H1 (cell line): ENCODE results near the gene UNK. TPM values are rescaled to one million over a fixed set of nuclear protein-coding genes. Genes with fewer than 3 reads are reported as not detected.

Experiments used
- CTCF ChIA-PET: fragments of 300-600 bp; sonication (Branson Sonifier 250); formaldehyde crosslinking; loops from one replicate; lab custom pipeline; 2021; ENCODE audit not compliant: partially characterized antibody; lab: Charles Lee
- POLR2A ChIA-PET: fragments of 300-600 bp; sonication (Branson Sonifier 250); formaldehyde crosslinking; loops from one replicate; lab custom pipeline; 2021; ENCODE audit warnings: inconsistent platforms; ENCODE audit not compliant: partially characterized antibody; lab: Charles Lee
- DNase-seq, 2 experiments: peaks; one replicate each; pipeline versions ENCODE4 v3.0.0 to v3.0.0-alpha.2; 2010 to 2022; ENCODE audit warnings: low spot score in 2 of 2, low read depth in 1 of 2, mixed read lengths in 1 of 2
- FAIRE-seq: peaks from 2 replicates; lab custom pipeline; 2011; peaks lifted over from hg19 to GRCh38; lab: Jason Lieb, UNC
- H2AFZ ChIP-seq: 2 replicates; pipeline ENCODE4 v1.8.1; 2012; ENCODE audit warnings: low read length, inconsistent platforms
- H2AK5ac ChIP-seq: 2 replicates; pipeline ENCODE4 v1.6.1; 2013; ENCODE audit warnings: low read depth, low read length
- H2BK120ac ChIP-seq: replicated peaks from 2 replicates; pipeline ENCODE3; 2013; ENCODE audit warnings: low read depth, low read length, inconsistent platforms
- H2BK12ac ChIP-seq: 2 replicates; pipeline ENCODE4 v1.6.1; 2013; ENCODE audit warnings: low read depth, low read length
- H2BK15ac ChIP-seq: 2 replicates; pipeline ENCODE4 v1.6.1; 2013; ENCODE audit warnings: low read length
- H2BK20ac ChIP-seq: 2 replicates; pipeline ENCODE4 v1.6.1; 2013; ENCODE audit warnings: low read length
- H2BK5ac ChIP-seq: 2 replicates; pipeline ENCODE4 v1.6.1; 2013; ENCODE audit warnings: low read depth, low read length
- H3K14ac ChIP-seq: 2 replicates; pipeline ENCODE4 v1.6.1; 2013; ENCODE audit warnings: inconsistent platforms; ENCODE audit not compliant: insufficient read length
- H3K18ac ChIP-seq: 2 replicates; pipeline ENCODE4 v1.6.1; 2013; ENCODE audit warnings: low read length; ENCODE audit errors: extremely low read depth
- H3K23ac ChIP-seq: 2 replicates; pipeline ENCODE4 v1.6.1; 2013; ENCODE audit warnings: inconsistent platforms; ENCODE audit not compliant: insufficient read length
- H3K23me2 ChIP-seq: 2 replicates; pipeline ENCODE4 v1.6.1; 2013; ENCODE audit warnings: low read depth, low read length
- H3K27ac ChIP-seq: 2 replicates; pipeline ENCODE4 v1.6.1; 2011; ENCODE audit warnings: low read depth, low read length, inconsistent platforms
- H3K27me3 ChIP-seq, 4 experiments: replicated peaks in 1 of 4; 1 replicate in 1 of 4; 2 replicates in 3 of 4; pipeline versions ENCODE4 v1.6.1 to v1.8.1; 2011 to 2013; ENCODE audit warnings: low read length in 3 of 4, mild to moderate bottlenecking in 3 of 4, inconsistent platforms in 2 of 4, mixed read lengths in 2 of 4, moderate library complexity in 1 of 4; ENCODE audit not compliant: control insufficient read depth in 3 of 4, insufficient read depth in 3 of 4; ENCODE audit errors: extremely low read depth in 1 of 4
- H3K36me3 ChIP-seq, 4 experiments: 2 replicates each; pipeline versions ENCODE4 v1.6.1 to v1.8.1; 2011 to 2013; ENCODE audit warnings: mild to moderate bottlenecking in 4 of 4, low read length in 3 of 4, moderate library complexity in 2 of 4, control low read depth in 1 of 4, inconsistent platforms in 1 of 4; ENCODE audit not compliant: insufficient read depth in 4 of 4, control insufficient read depth in 2 of 4
- H3K4ac ChIP-seq: replicated peaks from 2 replicates; pipeline ENCODE3; 2013; ENCODE audit warnings: low read length, low read depth, mixed read lengths, inconsistent platforms; ENCODE audit not compliant: insufficient read length
- H3K4me1 ChIP-seq, 4 experiments: replicated peaks in 1 of 4; 1 replicate in 1 of 4; 2 replicates in 3 of 4; pipeline versions ENCODE4 v1.6.1 to v1.8.1; 2011 to 2013; ENCODE audit warnings: low read length in 3 of 4, inconsistent platforms in 2 of 4, mixed read lengths in 1 of 4; ENCODE audit not compliant: insufficient read depth in 4 of 4, control insufficient read depth in 3 of 4
- H3K4me2 ChIP-seq, 2 experiments: 2 replicates each; pipeline versions ENCODE4 v1.6.1 to v1.8.1; 2011 to 2013; ENCODE audit warnings: low read depth in 2 of 2, low read length in 2 of 2, control low read depth in 1 of 2, inconsistent platforms in 1 of 2, mild to moderate bottlenecking in 1 of 2; ENCODE audit not compliant: insufficient read depth in 1 of 2
- H3K4me3 ChIP-seq, 4 experiments: fragments of 200-600, 300-600 bp in 1 of 4; sonication (generic), shearing (Covaris generic), sonication (Bioruptor Twin) in 1 of 4; 2 replicates each; pipeline versions ENCODE4 v1.5.1 to v1.8.1; 2011 to 2016; ENCODE audit warnings: low read length in 4 of 4, low read depth in 3 of 4, control low read depth in 2 of 4, inconsistent platforms in 2 of 4, mild to moderate bottlenecking in 2 of 4, mixed read lengths in 1 of 4, moderate library complexity in 1 of 4; ENCODE audit not compliant: insufficient read depth in 2 of 4; ENCODE audit errors: extremely low read depth in 1 of 4
- H3K56ac ChIP-seq: replicated peaks from 2 replicates; pipeline ENCODE3; 2013; ENCODE audit warnings: low read depth, mild to moderate bottlenecking, mixed read lengths, low read length, inconsistent platforms; ENCODE audit not compliant: insufficient read length
- H3K79me1 ChIP-seq: 2 replicates; pipeline ENCODE4 v1.6.1; 2013; ENCODE audit warnings: low read depth, low read length, control low read depth
- H3K79me2 ChIP-seq, 2 experiments: 2 replicates each; pipeline versions ENCODE4 v1.6.1 to v1.8.1; 2012 to 2013; ENCODE audit warnings: low read length in 2 of 2, mild to moderate bottlenecking in 2 of 2, inconsistent platforms in 1 of 2; ENCODE audit not compliant: insufficient read depth in 2 of 2, control insufficient read depth in 1 of 2
- H3K9ac ChIP-seq, 4 experiments: replicated peaks in 1 of 4; 1 replicate in 1 of 4; 2 replicates in 3 of 4; pipeline versions ENCODE4 v1.6.1 to v1.8.1; 2011 to 2013; ENCODE audit warnings: low read depth in 3 of 4, low read length in 3 of 4, control low read depth in 2 of 4, mild to moderate bottlenecking in 2 of 4, moderate library complexity in 2 of 4, inconsistent platforms in 1 of 4; ENCODE audit errors: extremely low read depth in 1 of 4
- H3K9me3 ChIP-seq, 2 experiments: 2 replicates each; pipeline versions ENCODE4 v1.6.1 to v1.8.1; 2012 to 2013; ENCODE audit warnings: mild to moderate bottlenecking in 2 of 2, moderate library complexity in 2 of 2, control low read depth in 1 of 2, inconsistent platforms in 1 of 2, low read depth in 1 of 2, low read length in 1 of 2, mixed read lengths in 1 of 2; ENCODE audit not compliant: insufficient read depth in 2 of 2
- H4K20me1 ChIP-seq, 2 experiments: replicated peaks in 1 of 2; 2 replicates each; pipeline versions ENCODE3 to v1.8.1; 2011 to 2013; ENCODE audit warnings: inconsistent platforms in 2 of 2, low read length in 2 of 2, mild to moderate bottlenecking in 1 of 2; ENCODE audit not compliant: insufficient read depth in 2 of 2, control insufficient read depth in 1 of 2
- H4K5ac ChIP-seq: 2 replicates; pipeline ENCODE4 v1.6.1; 2013; ENCODE audit warnings: low read length, low read depth, mixed read lengths, inconsistent platforms; ENCODE audit not compliant: insufficient read length
- H4K8ac ChIP-seq: 2 replicates; pipeline ENCODE4 v1.8.0; 2013; ENCODE audit warnings: mild to moderate bottlenecking, moderate library complexity, low read length, inconsistent platforms; ENCODE audit not compliant: insufficient read depth; ENCODE audit errors: extremely low read depth
- H4K91ac ChIP-seq: replicated peaks from 2 replicates; pipeline ENCODE3; 2013; ENCODE audit warnings: low read length, mixed read lengths, inconsistent platforms; ENCODE audit not compliant: insufficient read length
- BCL11A ChIP-seq, 2 experiments: IDR thresholded peaks; one replicate each; pipeline ENCODE4 v1.6.1; 2011; ENCODE audit warnings: low read depth in 2 of 2, low read length in 2 of 2, mild to moderate bottlenecking in 2 of 2
- NRF1 ChIP-seq: IDR thresholded peaks from 2 replicates; pipeline ENCODE4 v1.6.1; 2011; ENCODE audit warnings: mild to moderate bottlenecking, low read depth, low read length, improper control_type of control experiment
- WGBS, 2 experiments: shearing (Covaris generic) in 1 of 2; methylation state at CpG; one replicate each; pipeline versions ENCODE4 v1.1.6 to v1.1.7; 2013 to 2015; ENCODE audit warnings: low lambda C conversion rate in 2 of 2, mixed read lengths in 2 of 2, inconsistent platforms in 1 of 2, low coverage in 1 of 2, missing lambda C conversion rate in 1 of 2; ENCODE audit not compliant: insufficient replicate concordance in 2 of 2, insufficient coverage in 1 of 2, insufficient read length in 1 of 2; ENCODE audit errors: extremely low coverage in 1 of 2, missing lambda C conversion rate in 1 of 2; 5-methylcytosine and 5-hydroxymethylcytosine counted together
- polyA plus RNA-seq, 7 experiments: library from polyadenylated mRNA; depleted of rRNA in 3 of 7; stranded (reverse) in 5 of 7; unstranded in 2 of 7; fragments of >200 nt in 5 of 7; fragments of 200-250 nt in 2 of 7; gene quantifications; 1 replicate in 5 of 7; 2 replicates in 1 of 7; 4 replicates in 1 of 7; pipeline versions ENCODE4 v1.2.1 to v1.2.3, GENCODE V29; 2011 to 2013; ENCODE audit warnings: missing spikeins in 2 of 7, mixed read lengths in 2 of 7
- total RNA-seq: library from RNA; stranded (reverse); fragmentation: NEBNext Ultra II Directional; extraction: Animal tissue kit (Norgen Biotek cat#: 25700); gene quantifications from 2 replicates; pipeline ENCODE4 v1.2.1, GENCODE V29; 2021

The UNK gene
- total and polyA plus RNA-seq, 2 of the 8 experiments (the other 6 are each of a cell fraction or from before 2014, with no cell fraction given) = 24.2 to 33.3 TPM

- Histone ChIP-seq H2AK5ac (no peak overlapping the region), H4K5ac (no peak overlapping the region), H3K27ac (no peak overlapping the region), H3K4ac (no peak overlapping the region), H3K4me1 (peaks cover 0 to 2% (median 1%) of the 10 kb centered on the region in 4 experiments; a peak in 5 of 7 replicates), H3K79me2 (no peaks in the 10 kb centered on the region), H4K20me1 (peaks cover 0 to 6% of the 10 kb centered on the region in 2 experiments), H3K4me2 (no peak overlapping the region), H3K14ac (no peak overlapping the region), H3K9me3 (no peaks in the 10 kb centered on the region), H3K23ac (no peak overlapping the region), H2BK5ac (no peak overlapping the region), H3K23me2 (no peaks in the 10 kb centered on the region), H2BK15ac (no peak overlapping the region), H4K8ac (no peak overlapping the region), H3K9ac (no peak overlapping the region), H4K91ac (no peak overlapping the region), H2BK20ac (no peak overlapping the region), H3K79me1 (no peaks in the 10 kb centered on the region), H2AFZ (no peak overlapping the region), H3K18ac (no peak overlapping the region), H2BK120ac (no peak overlapping the region), H2BK12ac (no peak overlapping the region), H3K56ac (no peak overlapping the region), H3K36me3 (peaks cover 22 to 53% (median 47%) of the 10 kb centered on the region in 4 experiments), H3K4me3 (no peak overlapping the region), H3K27me3 (no peaks in the 10 kb centered on the region)
- TF ChIP-seq BCL11A (IDR thresholded peaks at IDR 0.05; ENCODE audit: low read depth in 2 of 2, low read length in 2 of 2) = no peak
- no peak for TF ChIP-seq NRF1
- WGBS, 2 experiments = 95% methylated on average over 18 of the region's 18 CpGs; no CpG with 5 or more reads in 1 of the 2 experiments
- FAIRE-seq = no peak
- CTCF ChIA-PET = interaction anchor here (0.8 to 21.9 kb wide), 5 partner anchors 11 to 197 kb away, joined by 3 to 563 read pairs (median 9); partner anchors contain the start of genes UNC13D and WBP2
- POLR2A ChIA-PET = interaction anchor here (0.6 to 16.0 kb wide), 7 partner anchors 11 to 58 kb away, joined by 3 to 216 read pairs (median 6); partner anchors contain the start of gene UNK
- DNase-seq = no peak
Observed at GRCh38 chr17:75822119-75822799, 37.7 kb downstream of the UNK start.
